GM21447 (cell line): ENCODE measurements around the gene PACSIN2.
"Not testable (repeated sequence)": the region's sequence is repeated elsewhere in the genome, so short reads cannot be mapped to it uniquely, and the experiment has no call there.

ENCODE experiments used
- ATAC-seq: cut with Tn5 transposase; IDR thresholded peaks from one replicate; pipeline ENCODE4 v1.9.1; 2021; ENCODE audit not compliant: unreplicated experiment

The PACSIN2 gene

GRCh38 chr22:42928969-42929837, 85.7 kb downstream of the PACSIN2 start:
- no peak for ATAC-seq

GRCh38 chr22:42927966-42928365, 87.0 kb downstream of the PACSIN2 start:
- no peak for ATAC-seq

GRCh38 chr22:42926768-42927167, 88.2 kb downstream of the PACSIN2 start:
- ATAC-seq, result no peak

GRCh38 chr22:42926104-42926503, 88.8 kb downstream of the PACSIN2 start:
- no peak for ATAC-seq

- ATAC-seq, result no peak
These were observed 89.4 kb downstream of the PACSIN2 start for GRCh38 chr22:42925598-42925997.

- ATAC-seq, result not testable (repeated sequence)
These were observed 89.9 kb downstream of the PACSIN2 start for GRCh38 chr22:42925031-42925430.

- ATAC-seq, result no peak
These were observed 90.5 kb downstream of the PACSIN2 start for GRCh38 chr22:42924436-42924835.

GRCh38 chr22:42922374-42923191, 92.4 kb downstream of the PACSIN2 start:
- no peak for ATAC-seq

GRCh38 chr22:42920101-42920820, 94.7 kb downstream of the PACSIN2 start:
- no peak for ATAC-seq

GRCh38 chr22:42919199-42919598, 95.8 kb downstream of the PACSIN2 start:
- ATAC-seq, result no peak

GRCh38 chr22:42918500-42918899, 96.4 kb downstream of the PACSIN2 start:
- ATAC-seq, result no peak

- not testable (repeated sequence) for ATAC-seq
These were observed 97.6 kb downstream of the PACSIN2 start for GRCh38 chr22:42917358-42917757.

GRCh38 chr22:42915980-42916765, 98.8 kb downstream of the PACSIN2 start:
- no peak for ATAC-seq

GRCh38 chr22:42914511-42915076, 100.4 kb downstream of the PACSIN2 start:
- no peak for ATAC-seq

GRCh38 chr22:42913874-42914510, 101.0 kb downstream of the PACSIN2 start:
- ATAC-seq, result no peak

GRCh38 chr22:42912059-42912458, 102.9 kb downstream of the PACSIN2 start:
- no peak for ATAC-seq

- ATAC-seq, result no peak
These were observed 104.6 kb downstream of the PACSIN2 start for GRCh38 chr22:42910221-42910942.

- no peak for ATAC-seq
These were observed 105.4 kb downstream of the PACSIN2 start for GRCh38 chr22:42909363-42910058.

GRCh38 chr22:42908374-42908746, 106.6 kb downstream of the PACSIN2 start:
- no peak for ATAC-seq
